ENCODE results near the gene HAUS6. TPM values are rescaled to one million over a fixed set of nuclear protein-coding genes. Genes with fewer than 3 reads are reported as not detected.
"Not testable (repeated sequence)": the region's sequence is repeated elsewhere in the genome, so short reads cannot be mapped to it uniquely, and the experiment has no call there.

Gene HAUS6
- total RNA-seq (25.0 TPM), polyA plus RNA-seq (5.6 TPM)

DNA sequence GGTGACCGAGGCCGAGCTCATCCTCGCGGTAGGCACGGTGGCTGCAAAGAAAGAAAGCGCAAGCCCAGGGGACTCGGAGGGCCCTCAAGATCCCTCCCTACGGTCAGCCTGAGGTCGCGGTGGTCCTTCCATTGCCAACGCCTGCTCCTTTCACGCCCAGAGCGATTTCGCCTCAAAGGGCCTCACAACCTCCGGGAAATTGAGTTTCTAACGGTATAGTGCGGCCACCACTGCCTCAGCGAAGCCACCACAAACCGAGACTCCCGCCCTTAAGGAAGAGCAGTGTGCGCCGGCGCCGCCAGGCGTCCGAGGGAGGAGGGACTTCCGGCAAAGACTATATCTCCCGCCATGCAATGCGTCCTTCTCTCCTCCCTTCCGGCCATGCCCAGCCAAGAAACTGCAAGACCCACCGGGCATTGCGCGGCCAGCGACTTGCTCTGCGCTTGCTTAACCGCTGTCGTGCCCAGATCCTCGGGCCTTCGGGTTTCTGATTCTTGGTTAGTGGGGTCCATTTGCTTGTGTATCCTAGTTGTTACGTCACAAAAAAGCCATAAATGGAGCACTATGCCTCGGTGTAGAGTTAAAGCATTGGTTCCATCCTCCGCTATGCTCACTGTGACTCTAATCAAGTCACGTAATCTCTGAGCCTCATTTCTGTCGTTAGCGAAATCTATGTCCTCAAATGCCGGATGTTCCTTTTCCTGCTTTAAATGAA, at the start of gene HAUS6:
HAUS6 (minus strand) TSS at position 274 of the 715 bp plus-strand sequence; CDS start at position 21, 253 bp downstream.
- H3K36me3 ChIP-seq (ENCODE audit: insufficient read depth), result no peaks in the 10 kb centered on the region
- H3K27ac ChIP-seq (ENCODE audit: low read depth), result peak within 1 kb of the TSS; percentile 61
- peak; percentile 96 for DNase-seq (ENCODE audit: extremely low spot score)
- H3K4me3 ChIP-seq (ENCODE audit: low read depth, low read length), result peak within 1 kb of the TSS; percentile 79
- H3K4me1 ChIP-seq (ENCODE audit: insufficient read depth), result peaks cover 3% of the 10 kb centered on the region
- WGBS, result 6% methylated on average over 46 of the region's 46 CpGs

DNA sequence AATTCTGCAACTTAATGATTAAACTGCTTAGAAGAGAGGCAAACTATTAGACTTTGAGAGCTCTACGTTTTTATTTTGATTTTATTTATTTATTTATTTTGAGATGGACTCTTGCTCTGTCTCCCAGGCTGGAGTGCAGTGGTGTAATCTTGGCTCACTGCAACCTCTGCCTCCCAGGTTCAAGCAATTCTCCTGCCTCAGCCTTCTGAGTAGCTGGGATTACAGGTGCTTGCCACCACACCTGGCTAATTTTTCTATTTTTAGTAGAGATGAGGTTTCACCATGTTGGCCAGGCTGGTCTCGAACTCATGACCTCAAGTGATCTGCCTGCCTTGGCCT, 49.4 kb upstream of the HAUS6 start:
- H3K4me3 ChIP-seq (ENCODE audit: low read depth, low read length); H3K27ac ChIP-seq (ENCODE audit: low read depth); H3K4me1 ChIP-seq (ENCODE audit: insufficient read depth); DNase-seq (ENCODE audit: extremely low spot score); H3K36me3 ChIP-seq (ENCODE audit: insufficient read depth): not testable (repeated sequence)
- 78% methylated on average over 2 of the region's 2 CpGs for WGBS

DNA sequence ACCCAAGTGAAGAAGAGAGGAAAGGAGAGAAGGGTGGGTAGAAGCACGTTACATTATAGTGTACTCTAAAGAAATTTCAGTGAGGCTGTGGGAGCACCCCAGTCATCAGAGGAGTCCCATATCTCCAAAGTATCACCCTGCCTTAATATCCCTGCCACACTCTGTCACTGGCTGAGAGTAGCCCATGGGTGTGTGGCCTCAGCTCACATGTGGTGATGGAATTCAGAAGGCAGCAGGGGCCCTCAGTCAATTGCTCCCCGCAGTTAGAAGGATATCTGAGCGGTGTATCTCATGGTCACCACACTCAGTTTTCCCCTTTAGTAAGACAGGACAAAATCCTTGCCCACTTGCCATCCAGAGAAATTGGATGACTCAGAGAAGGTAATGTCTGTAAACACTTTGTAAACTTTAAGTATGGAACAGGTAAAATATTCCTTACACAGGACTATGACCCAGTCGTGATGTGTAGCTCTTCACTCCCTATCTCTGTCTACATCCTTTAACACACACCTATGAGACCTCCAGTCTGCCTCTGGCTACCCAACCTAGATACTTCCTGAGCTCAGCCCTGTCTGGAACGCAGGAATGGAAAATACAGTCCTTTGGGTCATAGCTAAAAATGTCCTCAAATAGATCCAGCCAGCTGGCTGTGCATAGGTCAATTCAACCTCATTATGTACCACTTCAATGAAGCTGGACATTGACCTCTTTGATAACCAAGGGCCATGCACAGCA, 48.9 kb upstream of the HAUS6 start:
- no peak for DNase-seq (ENCODE audit: extremely low spot score)
- 75% methylated on average over 5 of the region's 5 CpGs for WGBS
- Histone ChIP-seq H3K4me1 (ENCODE audit: insufficient read depth) (no peaks in the 10 kb centered on the region), H3K36me3 (ENCODE audit: insufficient read depth) (no peaks in the 10 kb centered on the region), H3K27ac (ENCODE audit: low read depth) (no peak overlapping the region), H3K4me3 (ENCODE audit: low read depth, low read length) (no peak overlapping the region)

- H3K36me3 ChIP-seq (ENCODE audit: insufficient read depth), result no peaks in the 10 kb centered on the region
- H3K4me1 ChIP-seq (ENCODE audit: insufficient read depth), result no peaks in the 10 kb centered on the region
- 68% methylated on average over 3 of the region's 3 CpGs for WGBS
- no peak overlapping the region for H3K4me3 ChIP-seq (ENCODE audit: low read depth, low read length)
- H3K27ac ChIP-seq (ENCODE audit: low read depth), result no peak overlapping the region
- no peak for DNase-seq (ENCODE audit: extremely low spot score)
Observed at GRCh38 chr9:19149230-19149629, 46.5 kb upstream of the HAUS6 start.

- 69% methylated on average over 5 of the region's 5 CpGs for WGBS
- no peaks in the 10 kb centered on the region for H3K4me1 ChIP-seq (ENCODE audit: insufficient read depth)
- H3K36me3 ChIP-seq (ENCODE audit: insufficient read depth), result no peaks in the 10 kb centered on the region
- no peak overlapping the region for H3K4me3 ChIP-seq (ENCODE audit: low read depth, low read length)
- DNase-seq (ENCODE audit: extremely low spot score), result no peak
- no peak overlapping the region for H3K27ac ChIP-seq (ENCODE audit: low read depth)
Observed at GRCh38 chr9:19148187-19148586, 45.5 kb upstream of the HAUS6 start.

DNA sequence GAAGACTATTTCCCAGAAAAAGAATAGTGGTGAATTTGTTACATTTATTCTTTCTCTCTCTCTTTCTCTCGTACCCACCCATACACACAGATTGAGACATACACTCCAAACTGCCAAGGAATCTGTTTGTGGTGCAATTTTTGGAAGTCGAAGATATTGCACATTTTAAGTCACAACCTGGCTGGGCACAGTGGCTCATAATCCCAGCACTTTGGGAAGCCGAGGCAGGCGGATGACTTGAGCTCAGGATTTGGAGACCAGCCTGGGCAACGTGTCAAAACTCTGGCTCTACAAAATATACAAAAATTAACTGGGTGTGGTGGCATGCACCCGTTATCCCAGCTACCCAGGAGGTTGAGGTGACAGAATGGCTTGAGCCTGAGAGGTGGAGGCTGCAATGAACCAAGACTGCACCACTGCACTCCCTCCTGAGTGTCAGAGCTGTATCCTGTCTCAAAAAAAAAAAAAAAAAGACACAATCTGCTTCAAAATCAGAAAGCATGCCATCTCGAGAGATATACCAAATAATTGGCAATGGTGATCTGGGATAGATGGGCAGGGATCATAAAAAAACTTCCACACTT, 43.8 kb upstream of the HAUS6 start:
- Histone ChIP-seq H3K4me3 (ENCODE audit: low read depth, low read length) (no peak overlapping the region), H3K36me3 (ENCODE audit: insufficient read depth) (no peaks in the 10 kb centered on the region), H3K27ac (ENCODE audit: low read depth) (no peak overlapping the region), H3K4me1 (ENCODE audit: insufficient read depth) (no peaks in the 10 kb centered on the region)
- 70% methylated on average over 7 of the region's 7 CpGs for WGBS
- DNase-seq (ENCODE audit: extremely low spot score), result no peak

GRCh38 chr9:19145881-19146280, 43.2 kb upstream of the HAUS6 start:
- H3K36me3 ChIP-seq (ENCODE audit: insufficient read depth), result no peaks in the 10 kb centered on the region
- no peak for DNase-seq (ENCODE audit: extremely low spot score)
- H3K4me3 ChIP-seq (ENCODE audit: low read depth, low read length), result no peak overlapping the region
- 70% methylated on average over 5 of the region's 5 CpGs for WGBS
- no peaks in the 10 kb centered on the region for H3K4me1 ChIP-seq (ENCODE audit: insufficient read depth)
- no peak overlapping the region for H3K27ac ChIP-seq (ENCODE audit: low read depth)

DNA sequence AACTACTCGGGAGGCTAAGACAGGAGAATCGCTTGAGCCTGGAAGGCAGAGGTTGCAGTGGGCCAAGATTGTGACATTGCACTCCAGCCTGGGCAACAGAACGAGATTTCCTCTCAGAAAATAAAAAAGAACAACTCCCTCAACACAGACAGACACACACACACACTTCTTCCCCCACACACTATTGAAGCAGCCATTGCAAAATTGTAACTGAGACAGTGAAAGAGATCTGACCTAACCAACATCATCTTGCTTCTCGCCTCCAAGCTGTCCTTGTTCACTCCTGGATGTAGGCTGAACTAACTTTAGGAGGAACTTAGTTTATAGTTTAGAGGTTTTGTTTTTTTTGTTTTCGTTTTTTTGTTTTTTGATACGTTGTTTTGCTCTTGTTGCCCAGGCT, 37.6 kb upstream of the HAUS6 start:
- H3K36me3 ChIP-seq (ENCODE audit: insufficient read depth), result no peaks in the 10 kb centered on the region

DNA sequence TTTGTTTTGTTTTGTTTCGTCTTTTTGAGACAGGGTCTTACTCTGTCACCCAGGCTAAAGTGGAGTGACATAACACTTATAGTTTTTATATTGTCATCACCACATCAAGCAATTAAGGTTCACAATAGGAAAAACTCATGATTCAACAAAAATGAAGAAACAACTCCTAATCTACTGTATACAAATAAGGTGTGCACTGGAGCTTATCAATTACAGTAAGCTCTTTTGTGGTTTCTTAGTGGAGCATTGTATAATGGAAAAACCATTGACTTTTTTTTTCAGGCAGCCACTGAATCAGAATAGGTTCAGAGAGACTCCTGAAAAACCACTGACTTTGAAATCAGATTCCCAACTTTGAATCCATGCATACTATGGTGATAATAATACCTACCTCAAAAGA, 35.4 kb upstream of the HAUS6 start:
- no peaks in the 10 kb centered on the region for H3K36me3 ChIP-seq (ENCODE audit: insufficient read depth)
- no peak overlapping the region for H3K27ac ChIP-seq (ENCODE audit: low read depth)
- H3K4me1 ChIP-seq (ENCODE audit: insufficient read depth), result no peaks in the 10 kb centered on the region
- H3K4me3 ChIP-seq (ENCODE audit: low read depth, low read length), result no peak overlapping the region
- no peak for DNase-seq (ENCODE audit: extremely low spot score)
- WGBS, result 75% methylated on average over 1 of the region's 1 CpG

More for the DNA sequence above, 37.6 kb upstream of the HAUS6 start:
- 93% methylated on average over 6 of the region's 6 CpGs for WGBS
- H3K27ac ChIP-seq (ENCODE audit: low read depth), result no peak overlapping the region
- no peak for DNase-seq (ENCODE audit: extremely low spot score)
- no peak overlapping the region for H3K4me3 ChIP-seq (ENCODE audit: low read depth, low read length)
- H3K4me1 ChIP-seq (ENCODE audit: insufficient read depth), result no peaks in the 10 kb centered on the region

DNA sequence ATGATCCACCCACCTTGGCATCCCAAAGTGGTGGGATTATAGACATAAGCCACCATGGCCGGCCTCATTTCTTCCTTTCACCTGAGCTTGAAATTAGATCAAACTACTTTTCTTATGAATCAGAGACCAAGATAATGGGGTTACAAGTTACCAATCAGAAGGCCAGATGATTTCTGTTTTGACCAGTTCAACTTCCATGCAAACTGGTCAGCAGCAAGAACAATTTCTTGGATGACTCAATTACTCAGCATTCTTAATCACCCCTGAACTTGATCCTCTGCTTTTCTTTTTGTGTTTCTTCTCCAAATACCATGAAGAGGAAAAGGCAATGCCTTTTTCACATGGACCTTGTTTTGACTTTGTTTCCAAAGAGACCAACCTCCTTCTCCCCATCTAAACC, 34.6 kb upstream of the HAUS6 start:
- no peak for DNase-seq (ENCODE audit: extremely low spot score)
- no peaks in the 10 kb centered on the region for H3K36me3 ChIP-seq (ENCODE audit: insufficient read depth)
- no peaks in the 10 kb centered on the region for H3K4me1 ChIP-seq (ENCODE audit: insufficient read depth)
- 73% methylated on average over 1 of the region's 1 CpG for WGBS
- no peak overlapping the region for H3K4me3 ChIP-seq (ENCODE audit: low read depth, low read length)
- H3K27ac ChIP-seq (ENCODE audit: low read depth), result no peak overlapping the region

GRCh38 chr9:19136129-19136528, 33.4 kb upstream of the HAUS6 start:
- Histone ChIP-seq H3K4me3 (ENCODE audit: low read depth, low read length) (no peak overlapping the region), H3K27ac (ENCODE audit: low read depth) (no peak overlapping the region), H3K4me1 (ENCODE audit: insufficient read depth) (no peaks in the 10 kb centered on the region), H3K36me3 (ENCODE audit: insufficient read depth) (no peaks in the 10 kb centered on the region)
- WGBS, result 75% methylated on average over 3 of the region's 3 CpGs
- DNase-seq (ENCODE audit: extremely low spot score), result no peak

DNA sequence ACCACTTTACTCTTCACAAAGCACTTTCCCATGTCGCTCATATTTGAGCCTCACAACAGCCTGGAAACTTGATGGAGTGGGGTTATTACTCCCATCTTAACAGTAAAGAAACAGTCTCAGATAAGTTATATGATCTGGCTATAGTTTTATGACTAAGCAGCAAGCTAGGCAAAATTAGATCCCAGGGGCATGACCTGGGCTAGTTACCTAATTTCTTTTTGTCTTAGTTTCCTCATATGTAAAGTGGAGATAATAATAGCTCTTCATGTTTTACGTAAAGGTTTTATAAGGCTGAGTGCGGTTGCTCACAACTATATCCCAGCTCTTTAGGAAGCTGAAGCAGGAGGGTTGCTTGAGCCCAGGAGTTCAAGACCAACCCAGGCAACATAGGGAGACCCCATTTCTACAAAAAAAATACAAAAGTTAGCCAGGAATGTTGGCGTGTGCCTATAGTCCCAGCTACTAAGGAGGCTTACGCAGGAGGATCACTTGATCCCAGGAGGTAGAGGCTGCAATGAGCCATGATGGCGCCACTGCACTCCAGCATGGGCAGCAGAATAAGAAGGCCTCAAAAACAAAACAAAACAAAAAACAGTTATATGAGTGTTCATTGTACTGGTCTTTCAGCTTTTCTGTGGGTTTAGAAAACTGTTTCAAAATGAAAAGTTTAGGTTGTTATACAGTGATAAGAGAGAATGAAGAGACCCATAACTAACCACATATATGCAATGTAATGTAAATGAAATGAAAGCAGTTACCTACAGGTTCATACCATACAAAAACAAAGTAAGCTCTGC, 31.0 kb upstream of the HAUS6 start:
- no peak overlapping the region for H3K27ac ChIP-seq (ENCODE audit: low read depth)
- WGBS, result 94% methylated on average over 6 of the region's 6 CpGs
- no peaks in the 10 kb centered on the region for H3K36me3 ChIP-seq (ENCODE audit: insufficient read depth)
- DNase-seq (ENCODE audit: extremely low spot score), result no peak
- no peak overlapping the region for H3K4me3 ChIP-seq (ENCODE audit: low read depth, low read length)
- no peaks in the 10 kb centered on the region for H3K4me1 ChIP-seq (ENCODE audit: insufficient read depth)

- H3K36me3 ChIP-seq (ENCODE audit: insufficient read depth), result no peaks in the 10 kb centered on the region
- H3K27ac ChIP-seq (ENCODE audit: low read depth), result no peak overlapping the region
- no peak for DNase-seq (ENCODE audit: extremely low spot score)
- WGBS, result 69% methylated on average over 8 of the region's 8 CpGs
- H3K4me3 ChIP-seq (ENCODE audit: low read depth, low read length), result no peak overlapping the region
- H3K4me1 ChIP-seq (ENCODE audit: insufficient read depth), result no peaks in the 10 kb centered on the region
Observed at GRCh38 chr9:19130436-19130835, 27.7 kb upstream of the HAUS6 start.

All from urinary bladder (tissue), 4 donors.